OCI-LY1 (cell line): ENCODE data around the gene FAM81A.

ENCODE experiments used
- H2AFZ ChIP-seq: fragments of 200-600 bp; sonication (generic), shearing (Covaris generic); 2 replicates; pipeline ENCODE4 v1.6.0; 2014; ENCODE audit warnings: antibody characterized with exemption, mild to moderate bottlenecking, low read length
- H3F3A ChIP-seq: fragments of 200-600 bp; sonication (generic), shearing (Covaris generic); 2 replicates; pipeline ENCODE4 v1.6.0; 2014; ENCODE audit warnings: mild to moderate bottlenecking, antibody characterized with exemption, low read length, moderate library complexity; ENCODE audit not compliant: insufficient read depth
- H3K27ac ChIP-seq: fragments of 200-600 bp; sonication (generic); 2 replicates; pipeline ENCODE4 v1.5.1; 2014; ENCODE audit warnings: low read length, mixed run types, mild to moderate bottlenecking, low read depth; ENCODE audit not compliant: poor library complexity, severe bottlenecking
- H3K27me3 ChIP-seq: fragments of 200-600 bp; sonication (generic); 2 replicates; pipeline ENCODE4 v1.6.0; 2014; ENCODE audit warnings: antibody characterized with exemption, mild to moderate bottlenecking, low read length, moderate library complexity; ENCODE audit not compliant: insufficient read depth
- H3K36me3 ChIP-seq: fragments of 200-600 bp; sonication (generic); 2 replicates; pipeline ENCODE4 v1.6.1; 2014; ENCODE audit warnings: mild to moderate bottlenecking, antibody characterized with exemption, low read length, moderate library complexity, mixed read lengths; ENCODE audit not compliant: insufficient read depth
- H3K4me1 ChIP-seq: fragments of 200-600 bp; sonication (generic); 2 replicates; pipeline ENCODE4 v1.5.1; 2014; ENCODE audit warnings: mild to moderate bottlenecking, low read length, moderate library complexity; ENCODE audit not compliant: insufficient read depth, severe bottlenecking
- H3K4me2 ChIP-seq: fragments of 200-600 bp; sonication (generic), shearing (Covaris generic); 2 replicates; pipeline ENCODE4 v1.6.1; 2014; ENCODE audit warnings: low read length
- H3K4me3 ChIP-seq: fragments of 200-600 bp; sonication (generic); 2 replicates; pipeline ENCODE4 v1.5.1; 2014; ENCODE audit warnings: low read length, low read depth, mild to moderate bottlenecking, mixed read lengths; ENCODE audit not compliant: poor library complexity, severe bottlenecking
- H3K79me2 ChIP-seq: fragments of 200-600 bp; shearing (Covaris generic); 2 replicates; pipeline ENCODE4 v1.6.1; 2016; ENCODE audit warnings: mixed run types, low read length, mixed read lengths; ENCODE audit not compliant: insufficient read depth
- H3K9ac ChIP-seq: fragments of 200-600 bp; sonication (generic), shearing (Covaris generic); 2 replicates; pipeline ENCODE4 v1.6.1; 2014; ENCODE audit warnings: mild to moderate bottlenecking, low read length, mixed read lengths
- H3K9me2 ChIP-seq: fragments of 200-600 bp; sonication (generic), shearing (Covaris generic); 2 replicates; pipeline ENCODE4 v1.6.1; 2014; ENCODE audit warnings: low read depth, mild to moderate bottlenecking, low read length, mixed read lengths
- H3K9me3 ChIP-seq: fragments of 200-600 bp; shearing (Covaris generic); 2 replicates; pipeline ENCODE4 v1.6.1; 2014; ENCODE audit warnings: low read length, mixed read lengths
- H4K20me1 ChIP-seq: fragments of 200-600 bp; sonication (generic), shearing (Covaris generic); 2 replicates; pipeline ENCODE4 v1.6.0; 2016; ENCODE audit warnings: mild to moderate bottlenecking, low read length; ENCODE audit not compliant: insufficient read depth
- EZH2 ChIP-seq: fragments of 200-600 bp; sonication (generic), shearing (Covaris generic); IDR thresholded peaks from 2 replicates; pipeline ENCODE4 v1.8.0; 2017; ENCODE audit warnings: borderline replicate concordance, mixed run types, mild to moderate bottlenecking, antibody characterized with exemption, low read length, moderate library complexity, mixed read lengths
- TF ChIP-seq, protein P1 (sequence below): fragments of 200-600 bp; sonication (generic), shearing (Covaris generic); IDR thresholded peaks from 2 replicates; pipeline ENCODE4 v1.5.1; 2017; ENCODE audit warnings: mild to moderate bottlenecking, antibody characterized with exemption, low read length, moderate library complexity, mixed read lengths

The FAM81A gene

GRCh38 chr15:59553879-59554735 is 116.1 kb downstream of the FAM81A start:
- Histone ChIP-seq H3K79me2 (no peaks in the 10 kb centered on the region), H3K9ac (no peak overlapping the region), H3K4me1 (no peaks in the 10 kb centered on the region), H3K4me3 (no peak overlapping the region), H3K9me2 (no peaks in the 10 kb centered on the region), H3K27ac (no peak overlapping the region), H3K27me3 (no peaks in the 10 kb centered on the region; the same call in 1 of the 2 replicates), H2AFZ (no peak overlapping the region), H3F3A (no peaks in the 10 kb centered on the region), H3K36me3 (no peaks in the 10 kb centered on the region), H3K4me2 (no peak overlapping the region), H4K20me1 (no peaks in the 10 kb centered on the region), H3K9me3 (no peaks in the 10 kb centered on the region)
- TF ChIP-seq, protein P1, sequence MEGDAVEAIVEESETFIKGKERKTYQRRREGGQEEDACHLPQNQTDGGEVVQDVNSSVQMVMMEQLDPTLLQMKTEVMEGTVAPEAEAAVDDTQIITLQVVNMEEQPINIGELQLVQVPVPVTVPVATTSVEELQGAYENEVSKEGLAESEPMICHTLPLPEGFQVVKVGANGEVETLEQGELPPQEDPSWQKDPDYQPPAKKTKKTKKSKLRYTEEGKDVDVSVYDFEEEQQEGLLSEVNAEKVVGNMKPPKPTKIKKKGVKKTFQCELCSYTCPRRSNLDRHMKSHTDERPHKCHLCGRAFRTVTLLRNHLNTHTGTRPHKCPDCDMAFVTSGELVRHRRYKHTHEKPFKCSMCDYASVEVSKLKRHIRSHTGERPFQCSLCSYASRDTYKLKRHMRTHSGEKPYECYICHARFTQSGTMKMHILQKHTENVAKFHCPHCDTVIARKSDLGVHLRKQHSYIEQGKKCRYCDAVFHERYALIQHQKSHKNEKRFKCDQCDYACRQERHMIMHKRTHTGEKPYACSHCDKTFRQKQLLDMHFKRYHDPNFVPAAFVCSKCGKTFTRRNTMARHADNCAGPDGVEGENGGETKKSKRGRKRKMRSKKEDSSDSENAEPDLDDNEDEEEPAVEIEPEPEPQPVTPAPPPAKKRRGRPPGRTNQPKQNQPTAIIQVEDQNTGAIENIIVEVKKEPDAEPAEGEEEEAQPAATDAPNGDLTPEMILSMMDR = no peak
- no peak for TF ChIP-seq EZH2

GRCh38 chr15:59555696-59556095 is 117.7 kb downstream of the FAM81A start:
- H3K9me3 ChIP-seq = no peaks in the 10 kb centered on the region
- H3K4me1 ChIP-seq = no peaks in the 10 kb centered on the region
- H3K4me3 ChIP-seq = no peak overlapping the region
- no peaks in the 10 kb centered on the region for H3K27me3 ChIP-seq
- H3K4me2 ChIP-seq = no peak overlapping the region
- no peak overlapping the region for H3K27ac ChIP-seq
- no peak overlapping the region for H2AFZ ChIP-seq
- H3F3A ChIP-seq = no peaks in the 10 kb centered on the region
- H3K79me2 ChIP-seq = no peaks in the 10 kb centered on the region
- no peaks in the 10 kb centered on the region for H3K9me2 ChIP-seq
- H3K9ac ChIP-seq = no peak overlapping the region
- H4K20me1 ChIP-seq = no peaks in the 10 kb centered on the region
- TF ChIP-seq EZH2 = no peak
- TF ChIP-seq, protein P1 = no peak
- H3K36me3 ChIP-seq = no peaks in the 10 kb centered on the region

DNA sequence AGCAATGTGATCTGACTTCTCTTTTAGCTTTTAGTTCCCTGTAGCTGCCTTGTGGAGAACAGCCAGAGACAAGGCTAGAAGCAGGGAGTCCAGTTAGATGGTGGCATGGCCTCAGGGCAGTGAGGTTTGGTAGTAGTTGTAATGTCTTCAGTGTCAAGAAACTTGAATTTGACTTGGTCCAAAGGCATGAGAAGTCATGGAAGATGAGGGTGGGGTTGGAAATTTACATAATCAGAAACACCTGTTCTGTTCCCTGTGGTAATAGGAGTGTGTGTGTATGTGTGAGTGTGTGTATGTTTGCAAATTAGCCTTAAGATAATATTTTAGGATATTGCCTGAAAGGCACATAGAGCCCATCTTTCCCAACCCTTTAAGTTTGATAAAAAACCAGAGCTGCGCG is 118.4 kb downstream of the FAM81A start:
- no peaks in the 10 kb centered on the region for H3K36me3 ChIP-seq
- no peaks in the 10 kb centered on the region for H3K4me1 ChIP-seq
- H3K4me2 ChIP-seq = no peak overlapping the region
- H3K9me2 ChIP-seq = no peaks in the 10 kb centered on the region
- no peak overlapping the region for H3K27ac ChIP-seq
- no peaks in the 10 kb centered on the region for H3K27me3 ChIP-seq
- H3K9me3 ChIP-seq = no peaks in the 10 kb centered on the region
- no peak overlapping the region for H3K9ac ChIP-seq
- H3K4me3 ChIP-seq = no peak overlapping the region
- no peaks in the 10 kb centered on the region for H4K20me1 ChIP-seq
- H3F3A ChIP-seq = no peaks in the 10 kb centered on the region
- TF ChIP-seq, protein P1 = no peak
- no peak for TF ChIP-seq EZH2
- no peaks in the 10 kb centered on the region for H3K79me2 ChIP-seq
- H2AFZ ChIP-seq = no peak overlapping the region
